ENCODE measurements around the gene ZYG11B.
"Not testable (repeated sequence)": the region's sequence is repeated elsewhere in the genome, so short reads cannot be mapped to it uniquely, and the experiment has no call there.

The ZYG11B gene

GRCh38 chr1:52726265-52727113 lies at the start of gene ZYG11B:
Gene ZYG11B (plus strand): TSS chr1:52726453. CDS start chr1:52726654, 201 bp downstream.
- peak; percentile 95 for DNase-seq

- DNase-seq = no peak
These were observed 49.0 kb upstream of the ZYG11B start for GRCh38 chr1:52677076-52677806.

- no peak for DNase-seq
These were observed 47.2 kb upstream of the ZYG11B start for GRCh38 chr1:52679048-52679447.

- DNase-seq = no peak
These were observed 46.8 kb upstream of the ZYG11B start for GRCh38 chr1:52679498-52679897.

GRCh38 chr1:52680353-52680752 lies 45.9 kb upstream of the ZYG11B start:
- DNase-seq = no peak

- no peak for DNase-seq
These were observed 45.1 kb upstream of the ZYG11B start for GRCh38 chr1:52681136-52681535.

- no peak for DNase-seq
These were observed 42.8 kb upstream of the ZYG11B start for GRCh38 chr1:52683367-52683940.

GRCh38 chr1:52684545-52684944 lies 41.7 kb upstream of the ZYG11B start:
- DNase-seq = no peak

- DNase-seq = peak; percentile 66
These were observed 39.9 kb upstream of the ZYG11B start for GRCh38 chr1:52686261-52686751.

- DNase-seq = no peak
These were observed 39.4 kb upstream of the ZYG11B start for GRCh38 chr1:52686830-52687229.

GRCh38 chr1:52691821-52692220 lies 34.4 kb upstream of the ZYG11B start:
- DNase-seq = no peak

- DNase-seq = no peak
These were observed 33.6 kb upstream of the ZYG11B start for GRCh38 chr1:52692697-52693096.

GRCh38 chr1:52693351-52693750 lies 32.9 kb upstream of the ZYG11B start:
- not testable (repeated sequence) for DNase-seq

- no peak for DNase-seq
These were observed 32.4 kb upstream of the ZYG11B start for GRCh38 chr1:52693843-52694242.

- DNase-seq = no peak
These were observed 30.6 kb upstream of the ZYG11B start for GRCh38 chr1:52695627-52696026.

- peak; percentile 91 for DNase-seq
These were observed 28.2 kb upstream of the ZYG11B start, which contains the start of gene COA7 for GRCh38 chr1:52697795-52698674. Gene COA7 (minus strand): TSS chr1:52698347. CDS start chr1:52698326, 21 bp downstream.

GRCh38 chr1:52702886-52703787 lies 23.1 kb upstream of the ZYG11B start:
- peak; percentile 90 for DNase-seq

GRCh38 chr1:52706136-52706670 lies 20.1 kb upstream of the ZYG11B start:
- DNase-seq = no peak

- DNase-seq = no peak
These were observed 19.0 kb upstream of the ZYG11B start for GRCh38 chr1:52706941-52707926.
